GM23248 (cell line): ENCODE results near the gene HIGD1A. TPM values are rescaled to one million over a fixed set of nuclear protein-coding genes. Genes with fewer than 3 reads are reported as not detected.

Experiments used
- DNase-seq: peaks from one replicate; pipeline ENCODE4 v3.0.0-alpha.2; 2015
- H2AFZ ChIP-seq: fragments of 200-600 bp; sonication (generic); 2 replicates; pipeline ENCODE4 v1.6.1; 2016; ENCODE audit warnings: antibody characterized with exemption
- H3F3A ChIP-seq: fragments of 200-600 bp; sonication (generic); 2 replicates; pipeline ENCODE4 v1.6.1; 2016; ENCODE audit warnings: mild to moderate bottlenecking, antibody characterized with exemption, mixed run types; ENCODE audit not compliant: insufficient read depth
- H3K27ac ChIP-seq: fragments of 200-600 bp; sonication (generic); 2 replicates; pipeline ENCODE4 v1.5.1; 2016; ENCODE audit warnings: mild to moderate bottlenecking
- H3K27me3 ChIP-seq: fragments of 200-600 bp; sonication (generic); replicated peaks from 2 replicates; pipeline ENCODE4 v1.6.1; 2016; ENCODE audit warnings: mild to moderate bottlenecking; ENCODE audit not compliant: insufficient read depth
- H3K36me3 ChIP-seq: fragments of 200-600 bp; sonication (generic); 2 replicates; pipeline ENCODE4 v1.6.1; 2016; ENCODE audit warnings: low read depth, mild to moderate bottlenecking
- H3K4me1 ChIP-seq: fragments of 200-600 bp; sonication (generic); 2 replicates; pipeline ENCODE4 v1.6.1; 2016; ENCODE audit warnings: mild to moderate bottlenecking; ENCODE audit not compliant: insufficient read depth
- H3K4me2 ChIP-seq: fragments of 200-600 bp; sonication (generic); one replicate; pipeline ENCODE4 v1.6.1; 2016; ENCODE audit warnings: mild to moderate bottlenecking; ENCODE audit not compliant: unreplicated experiment
- H3K4me3 ChIP-seq: fragments of 200-600 bp; sonication (generic); 2 replicates; pipeline ENCODE4 v1.5.1; 2016; ENCODE audit warnings: mild to moderate bottlenecking
- H3K79me2 ChIP-seq: fragments of 200-600 bp; sonication (generic); 2 replicates; pipeline ENCODE4 v1.6.1; 2016; ENCODE audit warnings: mild to moderate bottlenecking; ENCODE audit not compliant: insufficient read depth
- H3K9ac ChIP-seq: fragments of 200-600 bp; sonication (generic); 2 replicates; pipeline ENCODE4 v1.6.1; 2016; ENCODE audit warnings: mild to moderate bottlenecking
- H3K9me2 ChIP-seq: fragments of 200-600 bp; sonication (generic); 2 replicates; pipeline ENCODE4 v1.6.1; 2016; ENCODE audit warnings: mixed run types, mild to moderate bottlenecking, moderate library complexity; ENCODE audit not compliant: insufficient read depth
- H3K9me3 ChIP-seq: fragments of 200-600 bp; sonication (generic); one replicate; pipeline ENCODE4 v1.6.1; 2017; ENCODE audit warnings: low read depth
- H4K20me1 ChIP-seq: fragments of 200-600 bp; sonication (generic); 2 replicates; pipeline ENCODE4 v1.6.0; 2016; ENCODE audit not compliant: insufficient read depth
- EZH2 ChIP-seq: fragments of 200-600 bp; sonication (generic); IDR thresholded peaks from 2 replicates; pipeline ENCODE4 v1.6.1; 2018; ENCODE audit warnings: antibody characterized with exemption, mild to moderate bottlenecking; ENCODE audit not compliant: insufficient read depth, poor library complexity, severe bottlenecking
- EZH2phosphoT487 ChIP-seq: fragments of 200-600 bp; sonication (generic); IDR thresholded peaks from 2 replicates; pipeline ENCODE4 v1.6.1; 2018; ENCODE audit warnings: antibody characterized with exemption, moderate library complexity, mild to moderate bottlenecking, low read depth; ENCODE audit not compliant: insufficient read depth
- WGBS, 2 experiments: methylation state at CpG; one replicate each; pipeline ENCODE4 v1.1.6; 2015 to 2017; ENCODE audit warnings: low lambda C conversion rate in 2 of 2, low coverage in 1 of 2; ENCODE audit errors: missing lambda C conversion rate in 2 of 2; 5-methylcytosine and 5-hydroxymethylcytosine counted together
- in situ Hi-C: fragments of 300-500 bp; cut with MboI; formaldehyde crosslinking; loops from 2 replicates; pipeline ENCODE4 v1.15.0; 2020
- polyA plus RNA-seq: library from polyadenylated mRNA; unstranded; fragments of >200 nt; fragmentation: Nextera tagmentation; extraction: Ambion mirVana; gene quantifications from 2 replicates; pipeline ENCODE4 v1.2.1, GENCODE V29; 2016
- total RNA-seq: library from RNA; depleted of rRNA; stranded (reverse); fragments of >200 nt; shearing (Covaris generic); gene quantifications from 2 replicates; pipeline ENCODE4 v1.2.3, GENCODE V29; 2014

Gene HIGD1A
- total and polyA plus RNA-seq, 2 experiments from 2014 or later, result 173 to 217 TPM

- Histone ChIP-seq H3K27me3 (no peaks in the 10 kb centered on the region), H3K9me2 (no peaks in the 10 kb centered on the region), H2AFZ (no peak overlapping the region), H3K79me2 (no peaks in the 10 kb centered on the region), H3K4me2 (no peak overlapping the region), H3K36me3 (no peaks in the 10 kb centered on the region), H3K9ac (no peak overlapping the region), H3K4me3 (no peak overlapping the region), H3K27ac (no peak overlapping the region), H3F3A (no peaks in the 10 kb centered on the region; the same call in 1 of the 2 replicates), H3K4me1 (no peaks in the 10 kb centered on the region), H4K20me1 (no peaks in the 10 kb centered on the region), H3K9me3 (no peaks in the 10 kb centered on the region)
- TF ChIP-seq EZH2, result no peak
- no peak for TF ChIP-seq EZH2phosphoT487
- in situ Hi-C loops, result no loop called here
- WGBS, 2 experiments, result 56 to 71% methylated on average over 3 of the region's 3 CpGs
- DNase-seq, result no peak
These were observed 62.5 kb downstream of the HIGD1A start for GRCh38 chr3:42741796-42742195.

GRCh38 chr3:42739401-42740158 lies 64.7 kb downstream of the HIGD1A start:
- no peak for DNase-seq
- H4K20me1 ChIP-seq, result no peaks in the 10 kb centered on the region
- H3K9me3 ChIP-seq, result no peaks in the 10 kb centered on the region
- no peaks in the 10 kb centered on the region for H3K79me2 ChIP-seq
- H3K36me3 ChIP-seq, result no peaks in the 10 kb centered on the region
- TF ChIP-seq EZH2 (no peak), EZH2phosphoT487 (no peak)
- H3K9me2 ChIP-seq, result no peaks in the 10 kb centered on the region
- no peak overlapping the region for H3K4me3 ChIP-seq
- no peak overlapping the region for H3K4me2 ChIP-seq
- in situ Hi-C loops, result no loop called here
- H3K4me1 ChIP-seq, result no peaks in the 10 kb centered on the region
- no peak overlapping the region for H3K27ac ChIP-seq
- H2AFZ ChIP-seq, result no peak overlapping the region
- no peaks in the 10 kb centered on the region for H3K27me3 ChIP-seq
- H3F3A ChIP-seq, result no peaks in the 10 kb centered on the region; the same call in 1 of the 2 replicates
- 50 to 58% methylated on average over 12 of the region's 12 CpGs for WGBS, 2 experiments
- no peak overlapping the region for H3K9ac ChIP-seq

DNA sequence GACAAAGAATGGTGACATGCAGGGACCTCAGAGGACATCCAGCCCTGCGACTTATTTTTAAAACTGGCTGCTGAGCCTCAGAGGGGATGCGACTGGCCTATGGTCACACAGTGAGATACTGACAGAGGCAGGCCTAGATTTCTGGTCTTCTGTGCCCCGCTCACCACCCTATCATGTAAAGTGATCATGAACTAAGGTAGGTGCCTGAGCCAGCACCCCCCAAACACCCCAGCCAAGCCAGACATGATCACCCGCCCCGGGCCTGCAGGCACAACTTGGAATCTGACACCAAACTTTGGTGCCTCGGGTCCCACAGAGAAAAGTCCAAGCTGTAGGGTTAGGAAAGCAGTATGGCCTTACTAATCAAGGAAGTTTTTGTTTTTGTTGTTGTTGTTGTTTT lies 67.8 kb downstream of the HIGD1A start:
- Histone ChIP-seq H4K20me1 (no peaks in the 10 kb centered on the region), H3F3A (no peaks in the 10 kb centered on the region), H2AFZ (no peak overlapping the region), H3K4me2 (no peak overlapping the region), H3K79me2 (no peaks in the 10 kb centered on the region), H3K9ac (no peak overlapping the region), H3K9me2 (no peaks in the 10 kb centered on the region), H3K9me3 (no peaks in the 10 kb centered on the region), H3K4me3 (no peak overlapping the region), H3K4me1 (no peaks in the 10 kb centered on the region), H3K36me3 (no peaks in the 10 kb centered on the region), H3K27ac (no peak overlapping the region), H3K27me3 (no peaks in the 10 kb centered on the region)
- in situ Hi-C loops, result no loop called here
- DNase-seq, result no peak
- TF ChIP-seq EZH2 (no peak), EZH2phosphoT487 (no peak)
- 69 to 73% methylated on average over 6 of the region's 6 CpGs for WGBS, 2 experiments

- in situ Hi-C loops, result no loop called here
- 42 to 52% methylated on average over 1 of the region's 1 CpG for WGBS, 2 experiments
- no peak for DNase-seq
These were observed 68.2 kb downstream of the HIGD1A start for GRCh38 chr3:42736081-42736480.

More at GRCh38 chr3:42736081-42736480, 68.2 kb downstream of the HIGD1A start:
- Histone ChIP-seq H3K4me3 (no peak overlapping the region), H3K36me3 (no peaks in the 10 kb centered on the region), H3K9ac (no peak overlapping the region), H2AFZ (no peak overlapping the region), H3K4me2 (no peak overlapping the region), H3K27me3 (no peaks in the 10 kb centered on the region), H3F3A (no peaks in the 10 kb centered on the region), H3K79me2 (no peaks in the 10 kb centered on the region), H3K9me2 (no peaks in the 10 kb centered on the region), H4K20me1 (no peaks in the 10 kb centered on the region), H3K9me3 (no peaks in the 10 kb centered on the region), H3K4me1 (no peaks in the 10 kb centered on the region), H3K27ac (no peak overlapping the region)
- TF ChIP-seq EZH2, result no peak
- no peak for TF ChIP-seq EZH2phosphoT487
